ENCODE results near the gene RHEB.

Gene RHEB

DNA sequence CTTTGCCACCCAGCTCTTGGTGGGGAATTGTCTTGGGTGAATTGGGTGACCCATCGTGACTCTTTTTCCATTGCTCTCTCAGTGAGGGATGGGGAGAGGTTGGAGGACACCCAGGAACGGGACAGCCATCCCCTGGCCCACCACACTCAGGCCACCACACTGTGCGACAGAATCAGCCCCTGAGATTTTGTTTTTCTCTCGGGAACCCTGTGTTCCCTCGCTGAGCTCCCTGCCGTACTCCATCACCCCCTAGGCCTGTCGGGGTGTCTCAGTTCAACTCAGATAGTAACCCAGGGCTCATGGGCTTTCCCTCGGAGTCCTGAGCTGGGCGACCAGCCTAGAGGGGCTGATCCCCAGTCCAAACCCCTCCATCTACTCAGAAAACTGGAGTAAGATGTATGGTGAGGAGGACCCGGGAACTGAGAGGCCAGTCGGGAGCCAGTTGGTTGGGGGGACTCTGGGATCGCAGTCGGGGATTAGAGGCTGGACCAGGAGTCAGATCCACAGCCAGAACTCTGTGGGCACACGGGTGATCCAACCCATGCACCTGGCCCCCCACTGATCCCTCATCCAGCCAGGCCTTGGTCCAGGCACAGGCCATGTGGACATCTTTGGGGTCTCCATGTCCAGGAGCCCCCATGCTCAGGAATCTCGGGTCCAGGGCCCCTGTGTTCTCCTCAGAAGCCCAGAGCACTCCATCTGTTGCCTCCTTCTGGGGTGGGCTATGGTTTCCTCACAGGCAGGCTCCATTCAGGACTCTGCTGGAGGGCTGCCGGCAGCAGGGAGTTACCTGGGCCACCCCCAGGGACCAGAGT, 89.1 kb downstream of the RHEB start:
- Histone ChIP-seq H3K27ac (no peak overlapping the region), H3K4me3 (no peak overlapping the region)
- DNase-seq (ENCODE audit: low spot score) = no peak
- TF ChIP-seq CTCF (IDR thresholded peaks at IDR 0.05) = no peak

GRCh38 chr7:151429560-151430331, 89.9 kb downstream of the RHEB start:
- no peak overlapping the region for H3K4me3 ChIP-seq
- no peak for TF ChIP-seq CTCF (IDR thresholded peaks at IDR 0.05)
- H3K27ac ChIP-seq = peak overlapping the region; percentile 6 to 64
- DNase-seq (ENCODE audit: low spot score) = no peak

- TF ChIP-seq CTCF (IDR thresholded peaks at IDR 0.05) = no peak
- Histone ChIP-seq H3K27ac (peak overlapping the region; percentile 23 to 64), H3K4me3 (no peak overlapping the region)
- no peak for DNase-seq (ENCODE audit: low spot score)
Measured at GRCh38 chr7:151429237-151429559, 90.5 kb downstream of the RHEB start.

- no peak for TF ChIP-seq CTCF (IDR thresholded peaks at IDR 0.05)
- peak overlapping the region; percentile 23 to 64 for H3K27ac ChIP-seq
- no peak for DNase-seq (ENCODE audit: low spot score)
- H3K4me3 ChIP-seq = no peak overlapping the region
Measured at GRCh38 chr7:151428378-151429236, 91.1 kb downstream of the RHEB start.

GRCh38 chr7:151427705-151428377, 91.9 kb downstream of the RHEB start:
- peak overlapping the region in 1 of 2 donors; percentile 71 for H3K27ac ChIP-seq

More at GRCh38 chr7:151427705-151428377, 91.9 kb downstream of the RHEB start:
- DNase-seq (ENCODE audit: low spot score) = no peak
- no peak overlapping the region for H3K4me3 ChIP-seq
- TF ChIP-seq CTCF (IDR thresholded peaks at IDR 0.05) = no peak
